SJCRH30 (cell line): ENCODE measurements around the gene TMEM214. TPM values are rescaled to one million over a fixed set of nuclear protein-coding genes. Genes with fewer than 3 reads are reported as not detected.
"Not testable (repeated sequence)": the region's sequence is repeated elsewhere in the genome, so short reads cannot be mapped to it uniquely, and the experiment has no call there.

Experiments
- DNase-seq, 2 experiments: peaks; one replicate each; pipeline ENCODE4 v3.0.0-alpha.2; 2015 to 2020
- H3K27ac ChIP-seq: fragments of 250-450 bp; sonication (Bioruptor Pico); 2 replicates; pipeline ENCODE4 v1.5.1; 2020; ENCODE audit warnings: mild to moderate bottlenecking, moderate library complexity
- H3K27me3 ChIP-seq: fragments of 250-450 bp; sonication (Bioruptor Pico); 2 replicates; pipeline ENCODE4 v1.5.1; 2020; ENCODE audit warnings: mild to moderate bottlenecking, moderate library complexity
- H3K36me3 ChIP-seq: fragments of 250-450 bp; sonication (Bioruptor Pico); 2 replicates; pipeline ENCODE4 v1.5.1; 2020; ENCODE audit warnings: mild to moderate bottlenecking, moderate library complexity
- H3K4me1 ChIP-seq: fragments of 250-450 bp; sonication (Bioruptor Pico); 2 replicates; pipeline ENCODE4 v1.5.1; 2020; ENCODE audit warnings: mild to moderate bottlenecking, moderate library complexity
- H3K4me3 ChIP-seq: fragments of 250-450 bp; sonication (Bioruptor Pico); 2 replicates; pipeline ENCODE4 v1.5.1; 2020; ENCODE audit warnings: mild to moderate bottlenecking, moderate library complexity
- H3K9me3 ChIP-seq: fragments of 250-450 bp; sonication (Bioruptor Pico); replicated peaks from 2 replicates; pipeline ENCODE4 v1.5.1; 2020; ENCODE audit warnings: mild to moderate bottlenecking, moderate library complexity
- total RNA-seq: library from RNA; depleted of rRNA; stranded (reverse); fragments of >200 nt; shearing (Covaris generic); gene quantifications from 2 replicates; pipeline ENCODE4 v1.2.3, GENCODE V29; 2014

Gene TMEM214
- total RNA-seq, 1 experiment from 2014 or later: 45.2 TPM

- peak overlapping the region; percentile 7; the same call in 1 of the 2 replicates for H3K27ac ChIP-seq
These were observed 42.8 kb downstream of the TMEM214 start for GRCh38 chr2:27075566-27075871.

GRCh38 chr2:27076323-27076722, 43.6 kb downstream of the TMEM214 start:
- Histone ChIP-seq H3K4me1 (peaks cover 47% of the 10 kb centered on the region), H3K4me3 (no peak overlapping the region), H3K36me3 (no peaks in the 10 kb centered on the region), H3K27ac (no peak overlapping the region), H3K27me3 (no peaks in the 10 kb centered on the region), H3K9me3 (no peaks in the 10 kb centered on the region)
- DNase-seq: no peak

More at GRCh38 chr2:27075566-27075871, 42.8 kb downstream of the TMEM214 start:
- H3K4me1 ChIP-seq: peaks cover 42% of the 10 kb centered on the region
- H3K27me3 ChIP-seq, H3K9me3 ChIP-seq, H3K36me3 ChIP-seq, DNase-seq: not testable (repeated sequence)
- peak overlapping the region; percentile 10; the same call in 1 of the 2 replicates for H3K4me3 ChIP-seq

GRCh38 chr2:27077231-27077630, 44.5 kb downstream of the TMEM214 start:
- Histone ChIP-seq H3K27ac (no peak overlapping the region), H3K4me1 (peaks cover 56% of the 10 kb centered on the region), H3K36me3 (no peaks in the 10 kb centered on the region), H3K9me3 (no peaks in the 10 kb centered on the region), H3K27me3 (no peaks in the 10 kb centered on the region), H3K4me3 (no peak overlapping the region)
- no peak for DNase-seq

- no peaks in the 10 kb centered on the region for H3K27me3 ChIP-seq
- DNase-seq: peak; percentile 87 to 89
- no peaks in the 10 kb centered on the region for H3K36me3 ChIP-seq
- H3K4me3 ChIP-seq: peak within 1 kb of the TSS; percentile 67
- peak within 1 kb of the TSS; percentile 64 for H3K27ac ChIP-seq
- H3K4me1 ChIP-seq: peaks cover 64% of the 10 kb centered on the region
- no peaks in the 10 kb centered on the region for H3K9me3 ChIP-seq
These were observed 45.8 kb downstream of the TMEM214 start, which contains the start of gene EMILIN1 for GRCh38 chr2:27078267-27079194. Gene EMILIN1 (plus strand): TSS chr2:27078615. CDS start chr2:27079066, 451 bp downstream.

- peak overlapping the region; percentile 64 for H3K27ac ChIP-seq
- H3K9me3 ChIP-seq: no peaks in the 10 kb centered on the region
- H3K27me3 ChIP-seq: no peaks in the 10 kb centered on the region
- no peaks in the 10 kb centered on the region for H3K36me3 ChIP-seq
- H3K4me3 ChIP-seq: peak overlapping the region; percentile 67
- no peak for DNase-seq
- H3K4me1 ChIP-seq: peaks cover 73% of the 10 kb centered on the region
These were observed 46.7 kb downstream of the TMEM214 start for GRCh38 chr2:27079233-27080139.

GRCh38 chr2:27080140-27080469, 47.3 kb downstream of the TMEM214 start:
- Histone ChIP-seq H3K4me3 (no peak overlapping the region), H3K4me1 (peaks cover 68% of the 10 kb centered on the region), H3K27ac (no peak overlapping the region), H3K27me3 (no peaks in the 10 kb centered on the region), H3K36me3 (no peaks in the 10 kb centered on the region), H3K9me3 (no peaks in the 10 kb centered on the region)
- DNase-seq: no peak

GRCh38 chr2:27080603-27080936, 47.8 kb downstream of the TMEM214 start:
- peak overlapping the region; percentile 4; the same call in 1 of the 2 replicates for H3K27ac ChIP-seq
- H3K27me3 ChIP-seq: no peaks in the 10 kb centered on the region
- peaks cover 64% of the 10 kb centered on the region for H3K4me1 ChIP-seq
- DNase-seq: no peak
- H3K36me3 ChIP-seq: no peaks in the 10 kb centered on the region
- no peak overlapping the region for H3K4me3 ChIP-seq
- H3K9me3 ChIP-seq: no peaks in the 10 kb centered on the region

GRCh38 chr2:27081984-27082772, 49.4 kb downstream of the TMEM214 start:
- DNase-seq: peak; percentile 56 to 67
- peaks cover 55% of the 10 kb centered on the region for H3K4me1 ChIP-seq
- H3K27me3 ChIP-seq: no peaks in the 10 kb centered on the region
- H3K27ac ChIP-seq: peak overlapping the region; percentile 65
- no peaks in the 10 kb centered on the region for H3K9me3 ChIP-seq
- peak overlapping the region; percentile 36 for H3K4me3 ChIP-seq
- no peaks in the 10 kb centered on the region for H3K36me3 ChIP-seq

- peak overlapping the region; percentile 65 for H3K27ac ChIP-seq
- peaks cover 50% of the 10 kb centered on the region for H3K4me1 ChIP-seq
- DNase-seq: peak; percentile 82 to 85
- no peaks in the 10 kb centered on the region for H3K9me3 ChIP-seq
- no peaks in the 10 kb centered on the region for H3K36me3 ChIP-seq
- peak overlapping the region; percentile 36 for H3K4me3 ChIP-seq
- H3K27me3 ChIP-seq: no peaks in the 10 kb centered on the region
These were observed 50.1 kb downstream of the TMEM214 start for GRCh38 chr2:27082773-27083409.

GRCh38 chr2:27083410-27084296, 50.9 kb downstream of the TMEM214 start:
- Histone ChIP-seq H3K4me1 (peaks cover 49% of the 10 kb centered on the region), H3K27ac (peak overlapping the region; percentile 65), H3K27me3 (peaks cover 2% of the 10 kb centered on the region; the same call in 1 of the 2 replicates), H3K9me3 (no peaks in the 10 kb centered on the region), H3K36me3 (no peaks in the 10 kb centered on the region), H3K4me3 (peak overlapping the region; percentile 36)
- DNase-seq: peak; percentile 46 to 70

- H3K4me1 ChIP-seq: peaks cover 49% of the 10 kb centered on the region
- no peak overlapping the region for H3K4me3 ChIP-seq
- H3K27ac ChIP-seq: no peak overlapping the region
- no peaks in the 10 kb centered on the region for H3K9me3 ChIP-seq
- DNase-seq: no peak
- H3K27me3 ChIP-seq: peaks cover 8% of the 10 kb centered on the region; the same call in 1 of the 2 replicates
- H3K36me3 ChIP-seq: no peaks in the 10 kb centered on the region
These were observed 51.7 kb downstream of the TMEM214 start for GRCh38 chr2:27084297-27085061.

GRCh38 chr2:27085062-27085672, 52.4 kb downstream of the TMEM214 start:
- H3K9me3 ChIP-seq: no peaks in the 10 kb centered on the region
- H3K4me3 ChIP-seq: no peak overlapping the region
- no peak overlapping the region for H3K27ac ChIP-seq
- H3K27me3 ChIP-seq: peaks cover 10% of the 10 kb centered on the region; the same call in 1 of the 2 replicates
- H3K4me1 ChIP-seq: peaks cover 42% of the 10 kb centered on the region
- no peak for DNase-seq
- H3K36me3 ChIP-seq: no peaks in the 10 kb centered on the region
